IMR-90 (cell line): ENCODE measurements around the gene ZDHHC21. TPM values are rescaled to one million over a fixed set of nuclear protein-coding genes. Genes with fewer than 3 reads are reported as not detected.

ENCODE experiments used
- CTCF ChIP-seq: conservative IDR thresholded peaks from 2 replicates; pipeline ENCODE4 v1.5.1; 2012; ENCODE audit warnings: mild to moderate bottlenecking, low read depth, low read length, improper control_type of control experiment
- RFX5 ChIP-seq: IDR thresholded peaks from 2 replicates; pipeline ENCODE4 v1.8.0; 2012; ENCODE audit warnings: low read depth, mild to moderate bottlenecking, low read length, moderate library complexity
- polyA plus RNA-seq, 3 experiments: library from polyadenylated mRNA; depleted of rRNA; stranded (reverse); fragments of >200 nt; gene quantifications; 2 replicates each; pipeline ENCODE4 v1.2.3, GENCODE V29; 2012; ENCODE audit warnings: low replicate concordance in 1 of 3
- total RNA-seq: library from RNA; depleted of rRNA; stranded (reverse); fragments of >200 nt; gene quantifications from 2 replicates; pipeline ENCODE4 v1.2.3, GENCODE V29; 2012

ZDHHC21 gene
- total and polyA plus RNA-seq, 2 of the 4 experiments (the other 2 are of a cell fraction): 2.8 to 4.5 TPM

- no peak for TF ChIP-seq CTCF
- TF ChIP-seq RFX5: no peak
Observed at GRCh38 chr9:14692470-14693250, 572 bp downstream of the ZDHHC21 start (continued).
